Measurements from ENCODE around the gene GPATCH1.

GPATCH1 gene

DNA sequence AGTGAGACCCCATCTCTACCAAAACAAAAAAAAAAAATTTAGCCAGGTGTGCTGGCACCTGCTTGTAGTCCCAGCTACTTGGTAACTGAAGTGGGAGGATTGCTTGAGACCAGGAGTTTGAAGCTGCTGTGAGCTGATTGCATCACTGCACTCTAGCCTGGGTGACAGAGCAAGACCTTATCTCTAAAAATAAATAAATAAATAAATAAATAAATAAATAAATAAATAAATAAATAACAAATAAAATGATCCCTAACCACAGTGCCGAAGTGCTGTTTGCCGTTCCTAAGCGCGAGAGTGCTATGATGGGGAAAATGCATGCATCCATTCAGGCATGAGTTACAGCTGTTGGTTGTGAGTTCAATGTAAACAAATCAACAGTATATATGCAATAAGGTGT, 78.2 kb downstream of the GPATCH1 start (continued):
- TF ChIP-seq, protein P1, sequence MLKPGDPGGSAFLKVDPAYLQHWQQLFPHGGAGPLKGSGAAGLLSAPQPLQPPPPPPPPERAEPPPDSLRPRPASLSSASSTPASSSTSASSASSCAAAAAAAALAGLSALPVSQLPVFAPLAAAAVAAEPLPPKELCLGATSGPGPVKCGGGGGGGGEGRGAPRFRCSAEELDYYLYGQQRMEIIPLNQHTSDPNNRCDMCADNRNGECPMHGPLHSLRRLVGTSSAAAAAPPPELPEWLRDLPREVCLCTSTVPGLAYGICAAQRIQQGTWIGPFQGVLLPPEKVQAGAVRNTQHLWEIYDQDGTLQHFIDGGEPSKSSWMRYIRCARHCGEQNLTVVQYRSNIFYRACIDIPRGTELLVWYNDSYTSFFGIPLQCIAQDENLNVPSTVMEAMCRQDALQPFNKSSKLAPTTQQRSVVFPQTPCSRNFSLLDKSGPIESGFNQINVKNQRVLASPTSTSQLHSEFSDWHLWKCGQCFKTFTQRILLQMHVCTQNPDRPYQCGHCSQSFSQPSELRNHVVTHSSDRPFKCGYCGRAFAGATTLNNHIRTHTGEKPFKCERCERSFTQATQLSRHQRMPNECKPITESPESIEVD (tag by site-specific recombination; IDR thresholded peaks at IDR 0.05): no peak
- TF ChIP-seq ZSCAN4 (tag by site-specific recombination; IDR thresholded peaks at IDR 0.05) (no peak), GLIS2 (tag by site-specific recombination; IDR thresholded peaks at IDR 0.05) (peak; percentile 18; the same call in 1 of the 2 replicates), ZNF561 (tag by site-specific recombination; IDR thresholded peaks at IDR 0.05; ENCODE audit: borderline replicate concordance) (no peak), ZNF548 (tag by site-specific recombination; IDR thresholded peaks at IDR 0.05) (no peak), ZNF660 (tag by site-specific recombination; IDR thresholded peaks at IDR 0.05) (no peak), ZNF423 (tag by site-specific recombination; IDR thresholded peaks at IDR 0.05) (no peak), ZNF266 (tag by site-specific recombination; IDR thresholded peaks at IDR 0.05; ENCODE audit: low read depth) (peak; percentile 96), ZNF366 (tag by site-specific recombination; conservative IDR thresholded peaks at IDR 0.05) (peak; percentile 62), ZNF155 (tag by site-specific recombination; IDR thresholded peaks at IDR 0.05) (0 out of 2 replicates have a peak, but pooled peaks have one; percentile 38), CTCF (tag by site-specific recombination; IDR thresholded peaks at IDR 0.05) (no peak), ZNF585B (tag by site-specific recombination; IDR thresholded peaks at IDR 0.05) (no peak; the same call in 1 of the 2 replicates), ZNF600 (tag by site-specific recombination; IDR thresholded peaks at IDR 0.05) (no peak), ZNF169 (tag by site-specific recombination; IDR thresholded peaks at IDR 0.05) (no peak), ZNF701 (tag by site-specific recombination; IDR thresholded peaks at IDR 0.05) (no peak), OVOL3 (tag by site-specific recombination; IDR thresholded peaks at IDR 0.05) (peak; percentile 87; the same call in 1 of the 2 replicates), ZNF654 (tag by site-specific recombination; IDR thresholded peaks at IDR 0.05; ENCODE audit: low read depth) (peak; percentile 67), SETDB1 (IDR thresholded peaks at IDR 0.05; ENCODE audit: insufficient read length, low read length) (no peak), SCRT1 (tag by site-specific recombination; IDR thresholded peaks at IDR 0.05; ENCODE audit: borderline replicate concordance) (no peak), ZNF221 (tag by site-specific recombination; IDR thresholded peaks at IDR 0.05; ENCODE audit: borderline replicate concordance) (no peak), BCL11A (tag by site-specific recombination; IDR thresholded peaks at IDR 0.05; ENCODE audit: low read depth) (peak; percentile 45; the same call in 1 of the 2 replicates), ZNF354C (tag by site-specific recombination; IDR thresholded peaks at IDR 0.05; ENCODE audit: borderline replicate concordance, low read depth) (peak; percentile 98; the same call in 1 of the 2 replicates), ZNF248 (tag by site-specific recombination; IDR thresholded peaks at IDR 0.05) (no peak), ZNF558 (tag by site-specific recombination; IDR thresholded peaks at IDR 0.05) (peak; percentile 95), IKZF3 (tag by site-specific recombination; IDR thresholded peaks at IDR 0.05) (no peak), ZNF391 (tag by site-specific recombination; IDR thresholded peaks at IDR 0.05; ENCODE audit: borderline replicate concordance, low read depth) (no peak)
- TF ChIP-seq, protein P2, sequence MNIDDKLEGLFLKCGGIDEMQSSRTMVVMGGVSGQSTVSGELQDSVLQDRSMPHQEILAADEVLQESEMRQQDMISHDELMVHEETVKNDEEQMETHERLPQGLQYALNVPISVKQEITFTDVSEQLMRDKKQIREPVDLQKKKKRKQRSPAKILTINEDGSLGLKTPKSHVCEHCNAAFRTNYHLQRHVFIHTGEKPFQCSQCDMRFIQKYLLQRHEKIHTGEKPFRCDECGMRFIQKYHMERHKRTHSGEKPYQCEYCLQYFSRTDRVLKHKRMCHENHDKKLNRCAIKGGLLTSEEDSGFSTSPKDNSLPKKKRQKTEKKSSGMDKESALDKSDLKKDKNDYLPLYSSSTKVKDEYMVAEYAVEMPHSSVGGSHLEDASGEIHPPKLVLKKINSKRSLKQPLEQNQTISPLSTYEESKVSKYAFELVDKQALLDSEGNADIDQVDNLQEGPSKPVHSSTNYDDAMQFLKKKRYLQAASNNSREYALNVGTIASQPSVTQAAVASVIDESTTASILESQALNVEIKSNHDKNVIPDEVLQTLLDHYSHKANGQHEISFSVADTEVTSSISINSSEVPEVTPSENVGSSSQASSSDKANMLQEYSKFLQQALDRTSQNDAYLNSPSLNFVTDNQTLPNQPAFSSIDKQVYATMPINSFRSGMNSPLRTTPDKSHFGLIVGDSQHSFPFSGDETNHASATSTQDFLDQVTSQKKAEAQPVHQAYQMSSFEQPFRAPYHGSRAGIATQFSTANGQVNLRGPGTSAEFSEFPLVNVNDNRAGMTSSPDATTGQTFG (tag by site-specific recombination; IDR thresholded peaks at IDR 0.05; ENCODE audit: borderline replicate concordance): no peak
- TF ChIP-seq, protein P3, sequence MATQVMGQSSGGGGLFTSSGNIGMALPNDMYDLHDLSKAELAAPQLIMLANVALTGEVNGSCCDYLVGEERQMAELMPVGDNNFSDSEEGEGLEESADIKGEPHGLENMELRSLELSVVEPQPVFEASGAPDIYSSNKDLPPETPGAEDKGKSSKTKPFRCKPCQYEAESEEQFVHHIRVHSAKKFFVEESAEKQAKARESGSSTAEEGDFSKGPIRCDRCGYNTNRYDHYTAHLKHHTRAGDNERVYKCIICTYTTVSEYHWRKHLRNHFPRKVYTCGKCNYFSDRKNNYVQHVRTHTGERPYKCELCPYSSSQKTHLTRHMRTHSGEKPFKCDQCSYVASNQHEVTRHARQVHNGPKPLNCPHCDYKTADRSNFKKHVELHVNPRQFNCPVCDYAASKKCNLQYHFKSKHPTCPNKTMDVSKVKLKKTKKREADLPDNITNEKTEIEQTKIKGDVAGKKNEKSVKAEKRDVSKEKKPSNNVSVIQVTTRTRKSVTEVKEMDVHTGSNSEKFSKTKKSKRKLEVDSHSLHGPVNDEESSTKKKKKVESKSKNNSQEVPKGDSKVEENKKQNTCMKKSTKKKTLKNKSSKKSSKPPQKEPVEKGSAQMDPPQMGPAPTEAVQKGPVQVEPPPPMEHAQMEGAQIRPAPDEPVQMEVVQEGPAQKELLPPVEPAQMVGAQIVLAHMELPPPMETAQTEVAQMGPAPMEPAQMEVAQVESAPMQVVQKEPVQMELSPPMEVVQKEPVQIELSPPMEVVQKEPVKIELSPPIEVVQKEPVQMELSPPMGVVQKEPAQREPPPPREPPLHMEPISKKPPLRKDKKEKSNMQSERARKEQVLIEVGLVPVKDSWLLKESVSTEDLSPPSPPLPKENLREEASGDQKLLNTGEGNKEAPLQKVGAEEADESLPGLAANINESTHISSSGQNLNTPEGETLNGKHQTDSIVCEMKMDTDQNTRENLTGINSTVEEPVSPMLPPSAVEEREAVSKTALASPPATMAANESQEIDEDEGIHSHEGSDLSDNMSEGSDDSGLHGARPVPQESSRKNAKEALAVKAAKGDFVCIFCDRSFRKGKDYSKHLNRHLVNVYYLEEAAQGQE (tag by site-specific recombination; IDR thresholded peaks at IDR 0.05): peak; percentile 91
- TF ChIP-seq, protein P4, sequence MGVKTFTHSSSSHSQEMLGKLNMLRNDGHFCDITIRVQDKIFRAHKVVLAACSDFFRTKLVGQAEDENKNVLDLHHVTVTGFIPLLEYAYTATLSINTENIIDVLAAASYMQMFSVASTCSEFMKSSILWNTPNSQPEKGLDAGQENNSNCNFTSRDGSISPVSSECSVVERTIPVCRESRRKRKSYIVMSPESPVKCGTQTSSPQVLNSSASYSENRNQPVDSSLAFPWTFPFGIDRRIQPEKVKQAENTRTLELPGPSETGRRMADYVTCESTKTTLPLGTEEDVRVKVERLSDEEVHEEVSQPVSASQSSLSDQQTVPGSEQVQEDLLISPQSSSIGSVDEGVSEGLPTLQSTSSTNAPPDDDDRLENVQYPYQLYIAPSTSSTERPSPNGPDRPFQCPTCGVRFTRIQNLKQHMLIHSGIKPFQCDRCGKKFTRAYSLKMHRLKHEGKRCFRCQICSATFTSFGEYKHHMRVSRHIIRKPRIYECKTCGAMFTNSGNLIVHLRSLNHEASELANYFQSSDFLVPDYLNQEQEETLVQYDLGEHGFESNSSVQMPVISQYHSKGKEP (tag by site-specific recombination; IDR thresholded peaks at IDR 0.05): no peak
